Stimulated activated CD4-positive, alpha-beta T cell treated with anti-CD3 and anti-CD28 coated beads, Interleukin-4, amount 100 ng/mL, for 1 hour (primary cell): ENCODE measurements around the gene MYRFL.
"Not testable (repeated sequence)": the region's sequence is repeated elsewhere in the genome, so short reads cannot be mapped to it uniquely, and the experiment has no call there.

Experiments
- DNase-seq: peaks from one replicate; pipeline ENCODE4 v3.0.0-alpha.2; 2020

The MYRFL gene

DNA sequence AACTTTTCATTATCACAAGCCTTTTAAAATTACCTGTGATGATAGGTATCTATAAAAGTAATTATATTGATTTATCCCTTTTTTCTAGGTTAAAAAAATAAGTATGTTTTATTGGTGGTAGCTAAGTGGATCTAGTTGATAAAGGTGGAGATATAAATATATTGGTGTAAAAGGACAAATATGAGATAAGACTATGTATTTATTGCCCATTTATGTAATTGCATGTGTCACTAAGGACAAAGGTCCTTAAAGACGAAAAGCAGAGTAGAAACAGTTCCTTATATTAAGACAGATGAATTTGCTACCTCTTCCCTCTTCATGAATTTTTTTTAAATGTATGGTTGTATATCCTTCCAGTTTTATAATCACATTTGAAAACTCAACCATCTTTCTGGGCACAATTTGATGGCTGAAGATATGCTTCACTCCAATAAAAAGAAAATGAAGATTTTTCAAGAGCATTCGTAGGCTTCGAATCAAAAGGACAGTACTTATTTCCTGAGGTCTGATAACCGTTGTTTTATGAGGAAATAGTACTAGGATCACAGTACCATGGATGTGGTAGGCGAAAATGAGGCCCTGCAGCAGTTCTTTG lies at the start of gene MYRFL:
MYRFL (plus strand) TSS at position 262 of the 595 bp plus-strand sequence; CDS start at position 553, 291 bp downstream.
- DNase-seq, result no peak

- DNase-seq, result no peak
These were observed 45.1 kb upstream of the MYRFL start for GRCh38 chr12:69779928-69780327.

DNA sequence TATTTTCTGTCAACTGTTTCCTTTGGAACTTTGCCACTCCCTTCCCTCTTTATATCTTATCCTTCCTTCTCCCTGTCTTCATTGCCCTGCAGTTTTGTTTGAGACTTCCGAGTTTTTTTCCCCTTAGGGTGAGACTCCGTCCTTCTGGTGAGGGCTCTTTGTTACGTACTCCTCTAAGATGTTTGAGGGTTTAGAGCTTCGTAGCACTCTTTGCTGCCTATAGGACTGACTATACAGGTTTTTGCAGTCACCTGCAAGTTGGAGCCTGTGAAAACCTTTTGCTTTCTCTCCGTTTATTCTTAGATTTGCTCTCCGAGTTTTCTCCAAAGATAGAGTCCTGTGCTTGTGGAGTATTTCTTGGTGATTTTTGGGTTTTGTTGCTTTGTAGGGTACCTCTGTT lies 41.7 kb upstream of the MYRFL start:
- no peak for DNase-seq

DNA sequence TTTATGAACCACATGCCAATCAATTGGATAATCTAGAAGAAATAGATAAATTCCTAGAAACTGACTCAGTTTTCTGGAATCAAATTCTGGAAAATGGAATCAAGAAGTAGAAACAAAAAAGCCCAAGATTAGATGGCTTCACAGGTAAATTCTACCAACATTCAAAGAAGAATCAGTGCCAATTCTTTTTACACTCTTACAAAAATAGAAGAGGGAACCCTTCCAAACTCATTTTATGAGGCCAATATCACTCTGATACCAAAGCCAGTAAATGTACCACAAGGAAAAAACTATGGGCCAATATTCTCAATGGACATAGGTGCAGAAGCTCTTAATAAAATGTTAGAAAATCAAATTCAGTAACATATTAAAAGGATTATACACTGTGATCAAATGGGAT lies 35.7 kb upstream of the MYRFL start:
- no peak for DNase-seq

- DNase-seq, result no peak
These were observed 32.5 kb upstream of the MYRFL start for GRCh38 chr12:69792533-69792932.

GRCh38 chr12:69807101-69807897 lies 17.7 kb upstream of the MYRFL start:
- DNase-seq, result not testable (repeated sequence)

GRCh38 chr12:69810870-69811498 lies 14.0 kb upstream of the MYRFL start:
- DNase-seq, result no peak

- no peak for DNase-seq
These were observed 8.9 kb upstream of the MYRFL start for GRCh38 chr12:69816082-69816481.

DNA sequence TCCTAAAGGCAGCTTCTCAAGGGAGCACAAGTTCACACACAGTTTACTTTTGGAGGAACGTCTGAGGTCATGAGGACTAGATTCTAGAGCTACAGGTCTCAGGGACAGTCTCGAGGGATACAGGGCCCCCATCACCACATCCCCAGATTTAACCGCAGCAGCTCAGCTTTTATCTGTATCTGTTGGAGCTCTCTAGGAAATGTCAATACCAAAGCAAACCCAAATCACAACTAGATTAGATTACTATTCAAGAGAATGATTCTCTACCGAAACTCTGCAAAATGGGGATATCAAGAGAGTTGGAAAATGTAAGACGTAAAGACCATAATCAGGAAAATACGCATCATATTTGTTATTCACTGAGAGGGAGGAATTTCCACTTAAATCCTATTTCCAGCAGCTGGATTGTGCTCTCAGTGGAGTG lies 4.0 kb upstream of the MYRFL start:
- no peak for DNase-seq

DNA sequence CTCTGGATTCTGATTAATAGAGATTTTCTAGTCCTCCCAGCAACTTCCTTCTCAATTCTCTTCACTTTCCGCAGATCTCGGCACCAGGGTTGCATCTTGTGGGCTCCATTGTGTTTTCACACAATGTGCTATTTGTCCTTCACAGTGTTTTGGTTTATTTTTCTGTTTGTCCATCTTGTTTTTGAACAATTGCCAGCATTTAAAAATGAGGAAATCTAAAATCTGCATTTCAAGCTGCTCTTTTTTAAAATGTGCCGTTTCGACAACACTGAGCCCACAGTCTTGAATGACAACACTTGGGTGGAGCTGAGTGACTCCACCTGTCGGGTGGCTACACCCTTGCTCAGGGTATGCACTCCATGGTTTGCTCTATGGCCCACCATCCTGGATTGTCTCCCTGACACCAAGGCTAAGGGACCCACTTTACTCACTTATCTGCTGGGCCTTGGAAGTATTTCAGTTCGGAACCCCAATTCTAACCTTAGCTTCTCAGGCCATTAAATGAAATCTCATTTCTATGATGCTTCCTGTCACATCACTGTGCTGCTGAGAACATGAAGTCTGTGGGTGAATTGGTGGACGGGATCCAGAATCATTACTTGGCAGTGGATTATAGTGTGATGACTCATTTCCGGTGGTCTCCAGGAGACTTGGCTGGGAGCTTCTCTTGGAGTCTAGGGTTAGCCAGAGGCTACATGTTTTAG lies 3.4 kb upstream of the MYRFL start:
- no peak for DNase-seq

DNA sequence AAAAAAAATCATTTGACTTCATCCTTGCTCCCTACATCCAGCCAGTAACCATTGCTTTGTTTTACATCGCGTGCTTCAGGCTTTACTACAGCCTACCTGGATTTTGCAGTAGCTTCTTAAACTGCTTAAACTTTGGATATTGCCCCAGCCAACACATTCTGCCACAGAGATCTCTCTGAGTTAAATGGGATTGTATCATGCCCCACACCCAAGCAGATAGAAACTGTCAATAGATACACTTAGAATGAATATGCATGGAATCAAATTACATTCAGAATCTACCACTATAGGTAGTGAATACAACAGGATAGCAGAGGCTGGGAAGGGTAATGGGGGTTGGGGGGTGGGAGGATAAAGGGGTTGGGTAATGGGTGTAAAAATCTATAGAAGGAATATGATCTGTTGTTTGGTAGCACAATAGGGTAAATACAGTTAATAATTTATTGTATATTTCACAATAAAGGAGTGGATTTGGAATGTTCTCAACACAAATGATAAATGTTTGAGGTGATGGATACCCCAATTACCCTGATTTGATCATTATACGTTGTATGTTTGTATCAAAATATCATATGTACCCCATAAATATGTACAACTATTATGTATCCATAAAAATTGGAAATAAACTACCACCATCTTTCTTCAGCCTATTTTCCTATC lies 2.7 kb upstream of the MYRFL start:
- DNase-seq, result no peak

- DNase-seq, result no peak
These were observed 999 bp upstream of the MYRFL start for GRCh38 chr12:69824028-69824427.

- no peak for DNase-seq
These were observed 3.9 kb downstream of the MYRFL start for GRCh38 chr12:69828897-69829296.

GRCh38 chr12:69833696-69834095 lies 8.7 kb downstream of the MYRFL start:
- DNase-seq, result no peak

DNA sequence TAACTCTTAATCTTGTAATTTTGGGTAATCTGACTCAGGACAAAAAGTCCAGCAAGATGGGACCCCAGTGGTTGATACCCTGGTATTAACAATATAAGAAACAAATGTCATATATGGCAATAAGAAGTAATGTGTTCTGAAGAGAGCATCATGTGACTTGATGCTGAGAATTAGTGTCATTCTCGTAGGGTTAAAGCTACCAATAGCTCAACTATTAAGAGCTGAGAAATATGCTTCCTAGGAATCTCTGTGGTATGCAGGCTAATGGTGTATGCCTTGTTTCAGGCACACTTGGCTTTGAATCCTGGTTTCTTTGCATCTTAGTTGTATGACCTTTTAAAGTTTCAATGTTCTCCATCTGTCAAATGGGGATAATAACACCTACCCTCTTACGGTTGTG lies 9.1 kb downstream of the MYRFL start:
- no peak for DNase-seq

GRCh38 chr12:69834576-69834975 lies 9.5 kb downstream of the MYRFL start:
- DNase-seq, result no peak

GRCh38 chr12:69835081-69835480 lies 10.1 kb downstream of the MYRFL start:
- DNase-seq, result no peak

DNA sequence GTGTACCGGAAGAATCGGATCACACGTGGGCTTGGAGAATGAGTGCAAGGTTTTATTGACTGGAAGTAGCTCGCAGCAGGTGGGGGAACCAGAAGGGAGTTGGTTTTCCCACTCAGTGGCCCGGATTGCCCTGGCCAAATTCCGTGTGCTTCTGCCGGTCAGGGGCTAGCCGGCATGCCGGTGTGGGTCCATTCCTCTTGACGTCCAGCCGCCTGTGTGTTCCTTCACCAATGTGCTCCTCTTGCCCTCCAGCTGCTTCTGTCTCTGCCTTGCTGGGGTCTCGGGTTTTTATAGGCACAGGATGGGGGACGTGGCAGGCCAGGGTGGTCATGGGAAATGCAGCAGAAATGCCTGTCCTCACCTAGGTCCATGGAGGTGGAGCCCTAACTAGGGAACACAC lies 11.0 kb downstream of the MYRFL start:
- no peak for DNase-seq

DNA sequence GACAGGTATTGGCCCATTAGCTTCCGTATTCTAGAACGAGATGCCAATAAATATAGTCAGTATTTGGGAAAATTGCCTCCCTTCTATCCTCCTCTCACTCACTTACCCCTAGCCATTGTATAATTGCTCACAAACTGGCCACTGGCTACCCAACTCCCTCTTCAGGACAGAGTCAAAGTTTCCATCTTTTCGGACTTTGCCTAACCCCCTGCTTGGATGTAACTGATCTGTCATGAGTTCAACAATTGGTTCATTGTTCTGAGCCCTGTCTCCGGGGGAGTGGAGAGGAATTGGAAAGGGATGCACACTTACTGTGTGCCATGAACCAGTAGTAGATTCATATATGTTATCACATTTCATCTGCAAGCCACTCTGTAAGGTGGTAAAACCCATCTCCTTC lies 12.2 kb downstream of the MYRFL start:
- DNase-seq, result no peak

GRCh38 chr12:69837657-69838415 lies 12.8 kb downstream of the MYRFL start:
- no peak for DNase-seq

- no peak for DNase-seq
These were observed 15.7 kb downstream of the MYRFL start for GRCh38 chr12:69840727-69841126.

DNA sequence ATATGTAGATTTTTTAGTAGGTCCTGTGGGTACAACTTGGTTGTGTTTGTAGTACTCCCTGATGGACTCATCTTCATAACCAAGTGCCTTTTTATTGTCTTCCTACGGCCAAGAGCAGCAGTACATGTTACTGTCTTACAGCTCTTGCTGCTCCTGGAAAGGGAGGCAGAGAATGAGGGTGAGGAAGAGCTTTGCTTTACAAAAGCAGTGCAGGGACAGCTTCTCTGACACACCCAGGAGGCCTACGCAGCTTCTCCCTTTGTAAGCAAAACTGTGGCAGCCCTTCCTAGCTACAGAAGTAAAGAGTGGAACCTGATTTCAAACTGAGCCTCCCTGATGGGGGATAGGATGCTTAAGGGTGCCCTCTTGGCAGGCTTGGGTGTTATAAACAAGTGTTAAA lies 18.6 kb downstream of the MYRFL start:
- DNase-seq, result no peak
